Ishikawa (cell line): ENCODE results near the gene MDC1.

Source experiments
- CEBPB ChIP-seq: IDR thresholded peaks from 2 replicates; pipeline ENCODE4 v1.6.1; 2012
- CREB1 ChIP-seq: IDR thresholded peaks from 2 replicates; pipeline ENCODE4 v1.6.1; 2012; ENCODE audit warnings: low read depth
- EGR1 ChIP-seq: IDR thresholded peaks from 2 replicates; pipeline ENCODE4 v1.6.1; 2012
- EP300 ChIP-seq: IDR thresholded peaks from 2 replicates; pipeline ENCODE4 v1.6.1; 2012; ENCODE audit warnings: borderline replicate concordance
- FOXM1 ChIP-seq: IDR thresholded peaks from 2 replicates; pipeline ENCODE4 v1.6.1; 2012; ENCODE audit warnings: low read depth, borderline replicate concordance
- MAX ChIP-seq: IDR thresholded peaks from 2 replicates; pipeline ENCODE4 v1.6.1; 2012
- NFIC ChIP-seq: IDR thresholded peaks from 2 replicates; pipeline ENCODE4 v1.6.1; 2012
- RAD21 ChIP-seq: IDR thresholded peaks from 2 replicates; pipeline ENCODE4 v1.6.1; 2012; ENCODE audit warnings: low read depth
- TAF1 ChIP-seq: IDR thresholded peaks from 2 replicates; pipeline ENCODE4 v1.6.1; 2012; ENCODE audit warnings: low read depth, mild to moderate bottlenecking
- TCF12 ChIP-seq: IDR thresholded peaks from 2 replicates; pipeline ENCODE4 v1.6.1; 2012; ENCODE audit warnings: low read depth
- TEAD4 ChIP-seq: IDR thresholded peaks from 2 replicates; pipeline ENCODE4 v1.6.1; 2012
- YY1 ChIP-seq: IDR thresholded peaks from 2 replicates; pipeline ENCODE4 v1.6.1; 2012; ENCODE audit warnings: low read depth
- ZBTB7A ChIP-seq: IDR thresholded peaks from 2 replicates; pipeline ENCODE4 v1.6.1; 2012; ENCODE audit warnings: low read depth
- TF ChIP-seq, protein P1 (sequence below): IDR thresholded peaks from 2 replicates; pipeline ENCODE4 v1.6.1; 2012
- TF ChIP-seq, protein P2 (sequence below): IDR thresholded peaks from 2 replicates; pipeline ENCODE4 v1.6.1; 2012; ENCODE audit warnings: low read depth, mild to moderate bottlenecking

Gene MDC1

GRCh38 chr6:30711758-30712380 is 5.2 kb downstream of the MDC1 start:
- TF ChIP-seq EP300 (no peak), MAX (no peak), TCF12 (no peak), EGR1 (no peak), NFIC (no peak), RAD21 (no peak), TEAD4 (no peak), TAF1 (no peak), CEBPB (no peak), FOXM1 (no peak), ZBTB7A (no peak), CREB1 (no peak), YY1 (no peak)
- TF ChIP-seq, protein P1, sequence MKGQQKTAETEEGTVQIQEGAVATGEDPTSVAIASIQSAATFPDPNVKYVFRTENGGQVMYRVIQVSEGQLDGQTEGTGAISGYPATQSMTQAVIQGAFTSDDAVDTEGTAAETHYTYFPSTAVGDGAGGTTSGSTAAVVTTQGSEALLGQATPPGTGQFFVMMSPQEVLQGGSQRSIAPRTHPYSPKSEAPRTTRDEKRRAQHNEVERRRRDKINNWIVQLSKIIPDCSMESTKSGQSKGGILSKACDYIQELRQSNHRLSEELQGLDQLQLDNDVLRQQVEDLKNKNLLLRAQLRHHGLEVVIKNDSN = no peak
- TF ChIP-seq, protein P2, sequence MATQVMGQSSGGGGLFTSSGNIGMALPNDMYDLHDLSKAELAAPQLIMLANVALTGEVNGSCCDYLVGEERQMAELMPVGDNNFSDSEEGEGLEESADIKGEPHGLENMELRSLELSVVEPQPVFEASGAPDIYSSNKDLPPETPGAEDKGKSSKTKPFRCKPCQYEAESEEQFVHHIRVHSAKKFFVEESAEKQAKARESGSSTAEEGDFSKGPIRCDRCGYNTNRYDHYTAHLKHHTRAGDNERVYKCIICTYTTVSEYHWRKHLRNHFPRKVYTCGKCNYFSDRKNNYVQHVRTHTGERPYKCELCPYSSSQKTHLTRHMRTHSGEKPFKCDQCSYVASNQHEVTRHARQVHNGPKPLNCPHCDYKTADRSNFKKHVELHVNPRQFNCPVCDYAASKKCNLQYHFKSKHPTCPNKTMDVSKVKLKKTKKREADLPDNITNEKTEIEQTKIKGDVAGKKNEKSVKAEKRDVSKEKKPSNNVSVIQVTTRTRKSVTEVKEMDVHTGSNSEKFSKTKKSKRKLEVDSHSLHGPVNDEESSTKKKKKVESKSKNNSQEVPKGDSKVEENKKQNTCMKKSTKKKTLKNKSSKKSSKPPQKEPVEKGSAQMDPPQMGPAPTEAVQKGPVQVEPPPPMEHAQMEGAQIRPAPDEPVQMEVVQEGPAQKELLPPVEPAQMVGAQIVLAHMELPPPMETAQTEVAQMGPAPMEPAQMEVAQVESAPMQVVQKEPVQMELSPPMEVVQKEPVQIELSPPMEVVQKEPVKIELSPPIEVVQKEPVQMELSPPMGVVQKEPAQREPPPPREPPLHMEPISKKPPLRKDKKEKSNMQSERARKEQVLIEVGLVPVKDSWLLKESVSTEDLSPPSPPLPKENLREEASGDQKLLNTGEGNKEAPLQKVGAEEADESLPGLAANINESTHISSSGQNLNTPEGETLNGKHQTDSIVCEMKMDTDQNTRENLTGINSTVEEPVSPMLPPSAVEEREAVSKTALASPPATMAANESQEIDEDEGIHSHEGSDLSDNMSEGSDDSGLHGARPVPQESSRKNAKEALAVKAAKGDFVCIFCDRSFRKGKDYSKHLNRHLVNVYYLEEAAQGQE = no peak

- TF ChIP-seq RAD21 (no peak), MAX (no peak), CEBPB (no peak), FOXM1 (no peak), TCF12 (no peak)
- TF ChIP-seq, protein P1 = no peak
These were observed 7.8 kb downstream of the MDC1 start for GRCh38 chr6:30709101-30709868.

DNA sequence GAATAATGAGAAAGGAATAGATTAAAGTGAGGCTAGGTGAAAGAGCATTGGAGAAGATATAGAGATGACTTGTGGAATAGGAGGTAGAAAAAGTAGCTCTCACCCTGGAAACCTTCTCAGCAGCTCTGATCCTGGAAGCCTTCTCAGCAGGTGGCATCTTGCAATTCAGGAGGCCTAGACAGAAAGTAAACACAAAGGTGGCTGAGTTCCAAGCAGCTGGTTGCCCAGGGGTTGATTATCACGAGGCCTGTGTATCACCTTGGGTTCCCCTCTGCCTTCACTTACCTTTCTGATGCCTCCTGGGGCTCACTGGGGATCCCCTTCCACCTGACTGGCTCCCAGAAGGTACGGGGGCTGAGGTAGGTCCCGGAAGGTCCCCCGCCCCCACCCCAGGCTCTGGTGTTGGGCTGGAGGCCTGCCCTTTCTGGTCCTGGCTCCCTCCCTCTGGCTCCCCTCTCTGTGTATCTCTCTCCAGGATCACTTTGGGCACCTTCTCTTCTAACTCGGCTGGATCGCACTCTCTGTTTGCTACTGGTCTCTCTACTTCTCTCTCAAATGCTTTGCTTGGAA is 9.7 kb downstream of the MDC1 start:
- TF ChIP-seq, protein P1 = 0 out of 2 replicates have a peak, but pooled peaks have one; percentile 17
- no peak for TF ChIP-seq TAF1
- TF ChIP-seq FOXM1 = no peak
- peak; percentile 95 for TF ChIP-seq NFIC
- TF ChIP-seq RAD21 = no peak
- TF ChIP-seq TEAD4 = peak; percentile 35; the same call in 1 of the 2 replicates
- TF ChIP-seq EGR1 = no peak
- TF ChIP-seq MAX = peak; percentile 73
- TF ChIP-seq EP300 = peak; percentile 44
- TF ChIP-seq, protein P2 = no peak
- peak; percentile 80; the same call in 1 of the 2 replicates for TF ChIP-seq CEBPB
- TF ChIP-seq TCF12 = peak; percentile 81

- TF ChIP-seq ZBTB7A = no peak
- no peak for TF ChIP-seq CEBPB
- TF ChIP-seq, protein P1 = no peak
- TF ChIP-seq RAD21 = no peak
- TF ChIP-seq, protein P2 = no peak
- no peak for TF ChIP-seq TAF1
- no peak for TF ChIP-seq NFIC
- TF ChIP-seq MAX = no peak
- TF ChIP-seq YY1 = no peak
- TF ChIP-seq FOXM1 = no peak
- no peak for TF ChIP-seq CREB1
- no peak for TF ChIP-seq EP300
- no peak for TF ChIP-seq TEAD4
- no peak for TF ChIP-seq TCF12
- no peak for TF ChIP-seq EGR1
These were observed 11.5 kb downstream of the MDC1 start for GRCh38 chr6:30705620-30706019.
